GM19239 (cell line): Measurements from ENCODE around the gene SURF2.
"Not testable (repeated sequence)": the region's sequence is repeated elsewhere in the genome, so short reads cannot be mapped to it uniquely, and the experiment has no call there.

ENCODE experiments used
- DNase-seq: peaks from one replicate; pipeline ENCODE4 v3.0.0; 2011; ENCODE audit warnings: low spot score; ENCODE audit not compliant: insufficient read length
- FAIRE-seq: peaks from 2 replicates; lab custom pipeline; 2011; peaks lifted over from hg19 to GRCh38; lab: Jason Lieb, UNC

Gene SURF2

DNA sequence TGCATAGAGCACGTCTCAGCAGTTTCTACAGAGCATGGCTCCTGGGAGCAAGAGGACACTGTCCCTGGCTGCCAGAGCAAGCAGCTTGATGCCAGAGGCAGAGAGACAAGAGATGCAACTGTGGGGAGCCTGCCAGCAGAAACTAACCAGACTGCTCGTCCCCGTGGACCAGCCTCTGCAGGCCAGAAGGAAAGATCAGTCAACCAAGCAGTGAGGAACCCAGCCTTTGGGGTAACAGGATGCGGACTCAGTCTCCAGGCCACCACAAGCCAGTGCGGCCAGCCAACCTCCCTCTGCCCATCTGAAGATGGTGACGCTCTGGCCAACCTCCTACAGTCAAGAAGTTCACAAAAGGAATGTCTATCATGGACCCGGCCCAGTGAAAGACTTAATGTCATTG, 15.8 kb downstream of the SURF2 start:
- FAIRE-seq (no peak), DNase-seq (no peak)

DNA sequence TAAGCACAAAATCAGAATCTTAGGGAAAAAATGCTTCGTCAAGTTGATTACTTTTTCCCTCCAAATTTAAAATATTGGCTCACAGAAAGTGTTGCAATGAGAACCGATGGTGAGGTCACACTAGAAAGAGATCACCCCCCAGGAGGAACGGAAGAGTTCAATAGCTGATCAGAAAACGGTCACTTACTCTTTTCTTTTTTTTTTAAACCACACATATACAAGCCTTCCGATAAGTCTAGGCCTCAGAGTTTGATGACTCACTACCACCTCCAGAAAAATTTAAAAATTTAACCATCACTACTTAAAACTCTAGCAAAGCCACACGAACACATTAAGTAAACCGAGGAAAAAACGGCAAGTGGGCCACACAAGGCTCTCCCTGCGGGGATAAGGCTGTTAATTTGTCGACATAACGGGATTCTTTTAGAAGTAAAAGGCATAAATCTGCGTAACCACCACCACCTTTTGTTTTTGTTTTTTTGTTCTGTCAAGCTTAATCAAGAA, 18.3 kb downstream of the SURF2 start:
- no peak for FAIRE-seq
- no peak for DNase-seq

DNA sequence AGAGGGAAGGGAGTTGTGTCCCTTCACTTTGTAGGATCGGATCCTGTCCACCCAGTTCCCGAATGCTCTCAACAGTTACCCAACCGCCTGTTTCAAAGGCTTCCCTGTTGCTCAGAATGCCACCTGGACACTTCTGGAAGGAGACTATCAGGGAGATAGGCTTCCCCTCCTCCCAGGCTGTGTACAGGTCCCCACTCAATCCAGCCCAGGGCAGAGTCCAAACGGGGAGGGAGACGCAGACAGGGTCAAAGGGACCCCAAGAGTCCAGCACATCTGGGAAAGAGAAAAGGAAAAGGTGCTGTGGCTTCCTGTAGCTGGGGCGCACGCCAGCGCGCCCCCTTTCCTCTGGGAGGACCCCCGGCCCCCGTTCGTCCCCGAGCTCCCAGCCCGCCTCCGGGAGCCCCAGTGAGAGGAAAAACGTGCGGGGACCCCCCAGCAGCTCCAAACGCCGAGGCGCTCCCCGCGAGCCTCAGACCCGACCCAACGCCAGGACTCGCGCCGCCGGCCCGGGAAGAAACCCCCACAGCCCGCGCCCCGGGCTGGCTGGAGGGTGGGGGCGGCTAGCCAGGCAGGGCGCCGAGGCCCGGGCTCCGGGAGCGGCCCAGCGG, 18.9 kb downstream of the SURF2 start:
- DNase-seq (peak; percentile 32), FAIRE-seq (peak; percentile 73)

- FAIRE-seq: no peak
- DNase-seq: peak; percentile 100
Measured at GRCh38 chr9:133375724-133376654, 19.6 kb downstream of the SURF2 start, which contains the start of the genes STKLD1 and SURF4. TSS of gene STKLD1 (plus strand) at chr9:133376366. CDS start at chr9:133376474, 108 bp downstream. TSS of gene SURF4 (minus strand) at chr9:133376060. CDS start at chr9:133375969, 91 bp downstream.

DNA sequence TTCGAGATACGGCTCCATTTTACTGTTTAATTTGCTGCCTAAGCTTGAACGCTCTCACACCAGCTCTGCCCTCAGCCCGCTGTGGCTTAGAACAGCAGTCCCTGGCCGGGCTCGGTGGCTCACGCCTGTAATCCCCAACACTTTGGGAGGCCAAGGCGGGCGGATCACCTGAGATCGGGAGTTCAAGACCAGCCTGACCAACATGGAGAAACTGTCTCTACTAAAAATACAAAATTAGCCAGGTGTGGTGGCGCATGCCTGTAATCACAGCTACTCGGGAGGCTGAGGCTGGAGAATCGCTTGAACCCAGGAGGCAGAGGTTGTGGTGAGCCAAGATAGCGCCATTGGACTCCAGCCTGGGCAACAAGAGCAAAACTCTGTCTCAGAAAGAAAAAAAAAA, 20.9 kb downstream of the SURF2 start:
- not testable (repeated sequence) for DNase-seq, FAIRE-seq

- no peak for DNase-seq
- FAIRE-seq: no peak
Measured at GRCh38 chr9:133377721-133378216, 21.4 kb downstream of the SURF2 start.

DNA sequence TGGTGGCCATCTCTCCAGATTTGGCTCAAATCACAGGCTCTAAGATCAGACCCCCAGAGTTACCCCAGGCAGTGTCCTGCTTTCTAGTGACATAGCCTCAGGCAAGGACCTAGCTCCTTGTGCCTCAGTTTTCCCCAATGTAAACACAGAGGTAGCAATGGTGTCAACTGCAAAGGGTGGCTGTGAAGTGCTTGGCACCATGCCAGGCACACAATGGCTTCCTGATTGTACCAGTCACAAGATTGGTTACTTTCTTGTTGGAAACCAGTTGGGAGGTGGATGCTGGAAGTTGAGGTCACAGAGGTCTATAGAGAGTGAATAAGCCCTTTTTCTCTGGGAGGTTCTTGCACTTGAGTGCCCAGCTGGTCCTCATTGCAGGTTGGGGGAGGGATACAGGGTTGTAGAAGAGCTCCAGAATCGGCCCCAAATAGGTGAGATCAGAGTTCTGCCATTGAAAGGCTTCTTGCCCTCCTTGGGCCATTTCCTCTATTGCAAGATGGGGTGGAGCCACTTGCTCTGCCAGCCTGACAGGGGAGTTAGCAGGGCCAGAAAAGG, 22.1 kb downstream of the SURF2 start:
- DNase-seq (no peak), FAIRE-seq (no peak)

DNA sequence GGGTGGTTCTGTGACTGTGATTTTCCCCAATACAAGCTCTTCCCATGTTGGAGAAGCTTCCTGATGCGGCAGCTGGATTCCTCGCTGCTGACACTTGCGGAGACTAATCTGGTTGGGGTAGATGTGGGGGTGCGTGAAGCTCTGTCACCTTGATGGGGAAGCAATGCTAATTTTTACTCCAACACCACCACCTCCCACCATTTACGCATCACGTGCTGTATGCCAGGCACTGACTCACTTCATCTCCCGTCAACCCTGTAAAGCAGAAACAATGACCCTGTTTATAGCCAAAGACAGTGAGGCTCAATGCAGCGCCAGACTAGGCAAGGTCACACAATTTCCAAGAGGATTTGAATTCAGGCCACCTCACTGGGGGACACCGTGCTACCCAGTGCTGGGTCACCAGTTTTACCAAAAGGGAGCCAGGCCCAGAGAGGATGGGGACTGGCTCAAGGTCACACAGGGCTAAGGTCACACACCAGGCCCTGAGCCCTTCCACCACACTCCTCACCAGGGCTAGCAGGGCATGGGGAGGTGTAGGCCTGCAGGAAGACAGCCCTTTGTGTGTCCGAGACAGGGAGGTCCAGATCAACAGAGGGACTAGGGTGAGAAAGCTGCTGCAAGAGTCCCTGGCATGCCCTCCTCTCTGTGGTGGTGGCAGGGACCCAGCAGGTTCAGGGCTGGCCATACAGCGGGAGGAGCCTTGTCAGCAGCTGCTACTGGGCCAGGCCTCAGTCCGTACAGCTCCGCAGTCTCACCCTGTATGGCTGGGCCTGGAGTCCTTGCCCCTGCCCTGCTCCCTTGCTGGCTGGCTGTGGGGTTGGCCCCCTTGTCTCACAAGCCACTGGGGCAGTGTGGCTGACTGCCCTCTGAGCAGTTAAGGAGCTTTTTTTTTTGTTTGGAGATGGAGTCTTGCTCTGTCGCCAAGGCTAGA, 23.1 kb downstream of the SURF2 start:
- FAIRE-seq: no peak
- DNase-seq: no peak

- FAIRE-seq: no peak
Measured at GRCh38 chr9:133380734-133381133, 24.4 kb downstream of the SURF2 start.

DNA sequence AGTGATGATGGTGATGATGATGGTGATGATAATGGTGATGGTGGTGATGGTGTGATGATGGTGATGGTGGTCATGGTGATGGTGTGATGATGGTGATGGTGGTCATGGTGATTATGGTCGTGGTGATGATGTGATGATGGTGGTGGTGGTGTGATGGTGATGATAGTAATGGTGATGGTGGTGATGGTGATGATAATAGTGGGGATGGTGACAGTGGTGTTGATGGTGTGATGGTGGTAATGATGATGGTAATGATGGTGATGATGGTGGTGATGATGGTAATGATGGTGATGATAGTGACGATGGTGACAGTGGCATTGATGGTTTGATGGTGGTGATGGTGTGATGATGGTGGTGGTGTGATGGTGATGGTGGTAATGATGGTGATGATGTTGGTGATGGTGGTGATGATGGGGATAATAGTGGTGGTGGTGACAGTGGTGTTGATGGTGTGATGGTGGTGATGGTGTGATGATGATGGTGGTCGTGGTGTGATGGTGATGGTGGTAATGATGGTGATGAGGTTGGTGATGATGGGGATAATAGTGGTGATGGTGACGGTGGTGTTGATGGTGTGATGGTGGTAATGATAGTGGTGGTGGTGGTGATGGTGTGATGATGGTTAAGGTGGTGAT, 26.3 kb downstream of the SURF2 start:
- FAIRE-seq (no peak), DNase-seq (no peak)

More at GRCh38 chr9:133380734-133381133, 24.4 kb downstream of the SURF2 start:
- no peak for DNase-seq

DNA sequence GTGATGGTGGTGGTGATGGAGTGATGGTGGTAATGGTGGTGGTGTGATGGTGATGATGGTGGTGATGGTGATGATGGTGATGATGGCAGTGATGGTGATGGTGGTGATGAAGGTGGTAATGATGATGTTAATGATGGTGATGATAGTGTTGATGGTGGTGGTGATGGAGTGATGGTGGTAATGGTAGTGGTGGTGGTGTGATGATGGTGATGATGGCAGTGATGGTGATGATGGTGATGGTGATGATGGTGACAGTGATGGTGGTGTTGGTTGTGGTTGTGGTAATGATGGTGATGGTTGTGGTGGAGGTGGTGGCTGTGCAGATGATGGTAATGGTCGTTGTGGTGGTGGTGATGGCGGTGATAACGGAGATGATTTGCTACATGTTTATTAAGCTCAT, 27.1 kb downstream of the SURF2 start:
- DNase-seq (no peak), FAIRE-seq (no peak)

- no peak for DNase-seq
- FAIRE-seq: no peak
Measured at GRCh38 chr9:133384736-133385321, 28.5 kb downstream of the SURF2 start.

DNA sequence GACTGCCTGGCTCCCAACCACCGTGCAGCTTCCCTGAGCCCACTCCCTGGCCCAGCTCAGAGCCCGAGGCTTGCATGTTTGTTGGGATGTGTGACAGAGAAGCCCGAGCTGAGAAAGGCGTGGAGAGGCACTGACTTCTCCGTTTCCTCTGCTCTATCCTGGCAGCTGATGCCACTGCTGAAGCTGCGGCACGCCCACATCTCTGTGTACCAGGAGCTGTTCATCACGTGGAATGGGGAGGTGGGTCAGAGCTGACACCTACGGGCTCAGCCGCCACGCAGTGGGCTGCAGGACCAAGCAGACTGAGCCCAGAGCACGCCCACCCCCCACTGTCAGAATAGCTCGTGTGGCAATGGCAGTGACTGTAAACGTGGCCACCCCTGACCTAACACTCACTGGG, 29.1 kb downstream of the SURF2 start:
- FAIRE-seq: no peak
- no peak for DNase-seq

GRCh38 chr9:133386338-133386737, 30.0 kb downstream of the SURF2 start:
- no peak for FAIRE-seq

DNA sequence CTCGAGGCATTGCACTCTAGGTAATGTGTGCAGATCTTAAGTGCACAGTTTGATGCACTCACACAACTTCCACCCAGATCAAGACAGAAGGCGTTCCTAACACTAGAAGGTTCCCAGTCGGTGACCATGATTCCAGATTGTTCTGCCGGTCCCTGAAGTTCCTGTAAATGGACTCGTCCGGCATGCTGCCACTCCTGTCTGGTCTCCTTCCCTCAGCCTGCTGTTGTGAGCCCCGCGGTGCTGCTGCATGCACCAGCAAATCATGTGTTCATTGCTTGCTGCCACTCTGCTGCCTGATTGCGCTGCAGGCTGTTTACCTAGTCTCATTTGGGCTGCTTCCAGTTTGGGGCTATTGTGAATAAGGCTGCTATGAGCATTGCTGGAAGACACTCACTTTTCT, 31.3 kb downstream of the SURF2 start:
- no peak for DNase-seq
- FAIRE-seq: no peak

More at GRCh38 chr9:133386338-133386737, 30.0 kb downstream of the SURF2 start:
- no peak for DNase-seq

- DNase-seq (no peak), FAIRE-seq (no peak)
Measured at GRCh38 chr9:133389025-133389557, 32.7 kb downstream of the SURF2 start.

GRCh38 chr9:133389562-133389961, 33.2 kb downstream of the SURF2 start:
- DNase-seq: no peak
- no peak for FAIRE-seq

GRCh38 chr9:133390713-133391112, 34.4 kb downstream of the SURF2 start:
- DNase-seq (no peak), FAIRE-seq (no peak)
